NCI-H2029 (cell line): ENCODE results near the gene NACC1.

ENCODE experiments used
- DNase-seq: peaks from one replicate; lab custom pipeline; 2025; lab: John Stamatoyannopoulos, UW

Gene NACC1

GRCh38 chr19:13120817-13121216 is 2.8 kb downstream of the NACC1 start:
- DNase-seq: no peak

GRCh38 chr19:13121551-13122274 is 3.6 kb downstream of the NACC1 start:
- no peak for DNase-seq

- no peak for DNase-seq
Observed at GRCh38 chr19:13122275-13122878, 4.3 kb downstream of the NACC1 start.

GRCh38 chr19:13122980-13123957 is 5.2 kb downstream of the NACC1 start:
- DNase-seq: no peak

GRCh38 chr19:13127051-13127450 is 9.0 kb downstream of the NACC1 start:
- no peak for DNase-seq

GRCh38 chr19:13127811-13128575 is 9.9 kb downstream of the NACC1 start:
- no peak for DNase-seq

- DNase-seq: no peak
Observed at GRCh38 chr19:13128583-13128982, 10.5 kb downstream of the NACC1 start.

GRCh38 chr19:13129384-13129783 is 11.3 kb downstream of the NACC1 start:
- no peak for DNase-seq

GRCh38 chr19:13130886-13131490 is 12.9 kb downstream of the NACC1 start:
- DNase-seq: no peak

- DNase-seq: no peak
Observed at GRCh38 chr19:13132471-13133180, 14.6 kb downstream of the NACC1 start.

- DNase-seq: no peak
Observed at GRCh38 chr19:13133241-13133870, 15.3 kb downstream of the NACC1 start.

- no peak for DNase-seq
Observed at GRCh38 chr19:13134626-13135025, 16.6 kb downstream of the NACC1 start.

GRCh38 chr19:13135068-13136062 is 17.3 kb downstream of the NACC1 start:
- DNase-seq: no peak

- DNase-seq: no peak
Observed at GRCh38 chr19:13137290-13137794, 19.3 kb downstream of the NACC1 start.

- no peak for DNase-seq
Observed at GRCh38 chr19:13138171-13138915, 20.3 kb downstream of the NACC1 start.

GRCh38 chr19:13138916-13139198 is 20.8 kb downstream of the NACC1 start:
- DNase-seq: no peak

- DNase-seq: no peak
Observed at GRCh38 chr19:13139633-13140311, 21.7 kb downstream of the NACC1 start.
